ENCODE measurements around the gene NUDT16L1. TPM values are rescaled to one million over a fixed set of nuclear protein-coding genes. Genes with fewer than 3 reads are reported as not detected.

Gene NUDT16L1
- total RNA-seq, 1 experiment from 2014 or later, result 32.6 TPM

GRCh38 chr16:4683255-4684057, 9.9 kb upstream of the NUDT16L1 start:
- H3K27me3 Mint-ChIP-seq (ENCODE audit: unreplicated experiment), result no peaks in the 10 kb centered on the region
- H3K4me3 Mint-ChIP-seq (ENCODE audit: low read depth, unreplicated experiment), result no peak overlapping the region
- peaks cover 11% of the 10 kb centered on the region for H3K4me1 Mint-ChIP-seq (ENCODE audit: low read depth, unreplicated experiment)
- H3K27ac Mint-ChIP-seq (ENCODE audit: unreplicated experiment), result no peak overlapping the region
- BruUV-seq (replicated peaks), result no TSS peak
- no peak for TF ChIP-seq CTCF (IDR thresholded peaks at IDR 0.05; ENCODE audit: unreplicated experiment)
- CTCF ChIA-PET, result interaction anchor here (0.6 to 0.7 kb wide), 2 partner anchors 288 to 431 kb away, joined by 3 to 5 read pairs; no protein-coding TSS in a partner anchor
- intact Hi-C loops (cut with micrococcal nuclease; ENCODE audit: unreplicated experiment), result no loop called here
- H3K36me3 Mint-ChIP-seq (ENCODE audit: insufficient read depth, unreplicated experiment), result peaks cover 68% of the 10 kb centered on the region
- H3K9me3 Mint-ChIP-seq (ENCODE audit: low read depth, unreplicated experiment), result no peaks in the 10 kb centered on the region
- no peak for DNase-seq

DNA sequence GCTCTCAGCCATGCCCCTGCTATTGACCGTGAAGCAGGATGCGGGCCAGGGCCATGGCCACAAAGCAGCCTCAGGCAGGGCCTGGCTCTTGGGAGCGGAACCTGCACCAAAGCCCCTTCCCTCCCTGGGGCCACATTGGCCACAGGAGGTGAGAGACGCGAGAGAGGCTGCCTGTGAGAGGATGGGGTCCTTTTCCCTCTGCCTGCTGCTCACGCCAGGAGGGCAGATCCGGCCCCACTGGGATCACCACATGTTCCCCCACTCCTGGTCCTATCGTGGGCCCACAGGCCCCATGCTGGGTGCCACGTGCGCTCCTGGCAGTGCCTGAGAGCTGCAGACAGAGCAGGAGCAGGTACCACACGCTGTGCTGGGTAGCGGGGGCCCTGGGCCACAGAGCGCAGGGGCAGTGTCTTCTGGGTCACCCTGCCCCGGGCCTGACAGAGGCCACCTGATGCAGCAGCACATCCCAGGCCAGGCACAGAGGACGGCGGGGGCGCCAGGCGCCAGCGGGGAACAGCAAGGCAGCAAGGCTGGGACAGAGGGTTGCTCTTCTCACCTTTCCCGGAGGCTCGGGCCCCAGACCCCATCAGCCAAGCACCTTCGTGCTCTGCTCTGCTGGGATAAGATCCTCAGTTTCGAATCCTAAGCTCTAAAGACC, 9.2 kb upstream of the NUDT16L1 start:
- H3K4me3 Mint-ChIP-seq (ENCODE audit: low read depth, unreplicated experiment), result no peak overlapping the region
- CTCF ChIA-PET, result interaction anchor here (0.6 kb wide), 1 partner anchor 432 kb away, joined by 3 read pairs; no protein-coding TSS in a partner anchor
- no peak for DNase-seq
- BruUV-seq (replicated peaks), result no TSS peak
- H3K27me3 Mint-ChIP-seq (ENCODE audit: unreplicated experiment), result no peaks in the 10 kb centered on the region
- no peak overlapping the region for H3K27ac Mint-ChIP-seq (ENCODE audit: unreplicated experiment)
- no peak for TF ChIP-seq CTCF (IDR thresholded peaks at IDR 0.05; ENCODE audit: unreplicated experiment)
- intact Hi-C loops (cut with micrococcal nuclease; ENCODE audit: unreplicated experiment), result no loop called here
- H3K4me1 Mint-ChIP-seq (ENCODE audit: low read depth, unreplicated experiment), result peaks cover 4% of the 10 kb centered on the region
- H3K36me3 Mint-ChIP-seq (ENCODE audit: insufficient read depth, unreplicated experiment), result peaks cover 73% of the 10 kb centered on the region
- H3K9me3 Mint-ChIP-seq (ENCODE audit: low read depth, unreplicated experiment), result no peaks in the 10 kb centered on the region

DNA sequence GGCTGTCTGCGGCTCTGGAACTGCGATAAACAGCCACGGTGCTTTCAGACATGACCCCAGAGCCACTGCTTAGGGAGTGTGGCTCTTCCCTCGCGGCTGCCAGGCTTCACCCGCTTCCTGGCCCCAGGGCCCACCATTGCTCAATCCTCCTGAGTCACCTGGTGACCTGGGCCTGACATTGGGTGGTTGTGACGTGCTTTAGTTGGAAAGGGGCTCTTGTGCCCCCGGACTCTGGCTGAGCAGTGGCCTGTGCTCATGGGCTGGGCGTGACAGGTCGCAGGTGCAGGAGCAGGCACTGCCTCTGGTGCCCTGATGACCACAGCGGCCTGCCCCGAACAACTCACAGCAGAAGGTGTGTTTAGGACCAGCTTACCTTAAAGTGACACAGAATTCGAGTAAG, 8.6 kb upstream of the NUDT16L1 start:
- H3K4me3 Mint-ChIP-seq (ENCODE audit: low read depth, unreplicated experiment), result no peak overlapping the region
- no peak for DNase-seq
- CTCF ChIA-PET, result no interaction called here
- no peak for TF ChIP-seq CTCF (IDR thresholded peaks at IDR 0.05; ENCODE audit: unreplicated experiment)
- H3K27ac Mint-ChIP-seq (ENCODE audit: unreplicated experiment), result no peak overlapping the region
- H3K27me3 Mint-ChIP-seq (ENCODE audit: unreplicated experiment), result no peaks in the 10 kb centered on the region
- BruUV-seq (replicated peaks), result no TSS peak
- H3K36me3 Mint-ChIP-seq (ENCODE audit: insufficient read depth, unreplicated experiment), result peaks cover 73% of the 10 kb centered on the region
- intact Hi-C loops (cut with micrococcal nuclease; ENCODE audit: unreplicated experiment), result no loop called here
- H3K9me3 Mint-ChIP-seq (ENCODE audit: low read depth, unreplicated experiment), result no peaks in the 10 kb centered on the region
- no peaks in the 10 kb centered on the region for H3K4me1 Mint-ChIP-seq (ENCODE audit: low read depth, unreplicated experiment)

- intact Hi-C loops (cut with micrococcal nuclease; ENCODE audit: unreplicated experiment), result no loop called here
- Mint-ChIP-seq H3K36me3 (ENCODE audit: insufficient read depth, unreplicated experiment) (peaks cover 73% of the 10 kb centered on the region), H3K27me3 (ENCODE audit: unreplicated experiment) (no peaks in the 10 kb centered on the region), H3K4me1 (ENCODE audit: low read depth, unreplicated experiment) (no peaks in the 10 kb centered on the region), H3K4me3 (ENCODE audit: low read depth, unreplicated experiment) (no peak overlapping the region), H3K9me3 (ENCODE audit: low read depth, unreplicated experiment) (no peaks in the 10 kb centered on the region), H3K27ac (ENCODE audit: unreplicated experiment) (no peak overlapping the region)
- no peak for DNase-seq
- CTCF ChIA-PET, result no interaction called here
- BruUV-seq (replicated peaks), result no TSS peak
- no peak for TF ChIP-seq CTCF (IDR thresholded peaks at IDR 0.05; ENCODE audit: unreplicated experiment)
Observed at GRCh38 chr16:4685292-4685691, 8.1 kb upstream of the NUDT16L1 start.

Data from Calu3 (cell line).